Measurements from ENCODE around the gene BARX2.

BARX2 gene

GRCh38 chr11:129455756-129456655, 80.4 kb downstream of the BARX2 start:
- no peak for TF ChIP-seq GABPA (IDR thresholded peaks at IDR 0.05; ENCODE audit: low read depth)
- TF ChIP-seq POLR2AphosphoS5 (IDR thresholded peaks at IDR 0.05; ENCODE audit: low read depth), result no peak
- TF ChIP-seq, protein P1, sequence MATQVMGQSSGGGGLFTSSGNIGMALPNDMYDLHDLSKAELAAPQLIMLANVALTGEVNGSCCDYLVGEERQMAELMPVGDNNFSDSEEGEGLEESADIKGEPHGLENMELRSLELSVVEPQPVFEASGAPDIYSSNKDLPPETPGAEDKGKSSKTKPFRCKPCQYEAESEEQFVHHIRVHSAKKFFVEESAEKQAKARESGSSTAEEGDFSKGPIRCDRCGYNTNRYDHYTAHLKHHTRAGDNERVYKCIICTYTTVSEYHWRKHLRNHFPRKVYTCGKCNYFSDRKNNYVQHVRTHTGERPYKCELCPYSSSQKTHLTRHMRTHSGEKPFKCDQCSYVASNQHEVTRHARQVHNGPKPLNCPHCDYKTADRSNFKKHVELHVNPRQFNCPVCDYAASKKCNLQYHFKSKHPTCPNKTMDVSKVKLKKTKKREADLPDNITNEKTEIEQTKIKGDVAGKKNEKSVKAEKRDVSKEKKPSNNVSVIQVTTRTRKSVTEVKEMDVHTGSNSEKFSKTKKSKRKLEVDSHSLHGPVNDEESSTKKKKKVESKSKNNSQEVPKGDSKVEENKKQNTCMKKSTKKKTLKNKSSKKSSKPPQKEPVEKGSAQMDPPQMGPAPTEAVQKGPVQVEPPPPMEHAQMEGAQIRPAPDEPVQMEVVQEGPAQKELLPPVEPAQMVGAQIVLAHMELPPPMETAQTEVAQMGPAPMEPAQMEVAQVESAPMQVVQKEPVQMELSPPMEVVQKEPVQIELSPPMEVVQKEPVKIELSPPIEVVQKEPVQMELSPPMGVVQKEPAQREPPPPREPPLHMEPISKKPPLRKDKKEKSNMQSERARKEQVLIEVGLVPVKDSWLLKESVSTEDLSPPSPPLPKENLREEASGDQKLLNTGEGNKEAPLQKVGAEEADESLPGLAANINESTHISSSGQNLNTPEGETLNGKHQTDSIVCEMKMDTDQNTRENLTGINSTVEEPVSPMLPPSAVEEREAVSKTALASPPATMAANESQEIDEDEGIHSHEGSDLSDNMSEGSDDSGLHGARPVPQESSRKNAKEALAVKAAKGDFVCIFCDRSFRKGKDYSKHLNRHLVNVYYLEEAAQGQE (IDR thresholded peaks at IDR 0.05; ENCODE audit: insufficient replicate concordance, low read depth), result no peak
- TF ChIP-seq, protein P2, sequence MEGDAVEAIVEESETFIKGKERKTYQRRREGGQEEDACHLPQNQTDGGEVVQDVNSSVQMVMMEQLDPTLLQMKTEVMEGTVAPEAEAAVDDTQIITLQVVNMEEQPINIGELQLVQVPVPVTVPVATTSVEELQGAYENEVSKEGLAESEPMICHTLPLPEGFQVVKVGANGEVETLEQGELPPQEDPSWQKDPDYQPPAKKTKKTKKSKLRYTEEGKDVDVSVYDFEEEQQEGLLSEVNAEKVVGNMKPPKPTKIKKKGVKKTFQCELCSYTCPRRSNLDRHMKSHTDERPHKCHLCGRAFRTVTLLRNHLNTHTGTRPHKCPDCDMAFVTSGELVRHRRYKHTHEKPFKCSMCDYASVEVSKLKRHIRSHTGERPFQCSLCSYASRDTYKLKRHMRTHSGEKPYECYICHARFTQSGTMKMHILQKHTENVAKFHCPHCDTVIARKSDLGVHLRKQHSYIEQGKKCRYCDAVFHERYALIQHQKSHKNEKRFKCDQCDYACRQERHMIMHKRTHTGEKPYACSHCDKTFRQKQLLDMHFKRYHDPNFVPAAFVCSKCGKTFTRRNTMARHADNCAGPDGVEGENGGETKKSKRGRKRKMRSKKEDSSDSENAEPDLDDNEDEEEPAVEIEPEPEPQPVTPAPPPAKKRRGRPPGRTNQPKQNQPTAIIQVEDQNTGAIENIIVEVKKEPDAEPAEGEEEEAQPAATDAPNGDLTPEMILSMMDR (IDR thresholded peaks at IDR 0.05; ENCODE audit: insufficient read depth, low read length), result no peak
- no peak for TF ChIP-seq SPI1 (IDR thresholded peaks at IDR 0.05; ENCODE audit: borderline replicate concordance, low read depth)
- no peak for DNase-seq (ENCODE audit: low read depth in 1 of 2, low spot score in 1 of 2)
- Histone ChIP-seq H3K27me3 (ENCODE audit: insufficient read depth, poor library complexity, severe bottlenecking) (no peaks in the 10 kb centered on the region), H3K4me3 (replicated peaks; ENCODE audit: insufficient read depth, low read length) (no peak overlapping the region), H3K27ac (replicated peaks) (no peak overlapping the region)

DNA sequence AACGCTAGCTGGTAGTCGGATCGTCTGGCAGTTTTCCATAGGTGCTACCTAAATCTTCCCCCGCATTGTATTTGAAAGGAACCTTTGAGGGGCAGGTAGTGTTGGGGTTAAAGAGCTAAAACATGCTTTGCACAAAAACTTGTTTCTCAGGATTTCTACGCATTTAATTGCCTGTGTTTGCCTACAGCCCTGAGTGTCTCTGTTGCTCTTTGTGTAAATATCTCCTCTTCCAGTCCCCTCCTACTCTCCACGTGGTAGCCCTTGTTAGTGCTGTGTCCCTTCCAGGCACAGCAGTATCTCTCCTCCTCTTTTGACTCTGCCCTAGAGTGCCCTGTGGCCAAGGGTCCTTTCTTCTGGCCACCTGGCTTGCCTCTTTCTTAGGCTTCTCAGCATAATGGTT, 81.7 kb downstream of the BARX2 start:
- Histone ChIP-seq H3K27me3 (ENCODE audit: insufficient read depth, poor library complexity, severe bottlenecking) (peaks cover 5% of the 10 kb centered on the region), H3K4me3 (replicated peaks; ENCODE audit: insufficient read depth, low read length) (no peak overlapping the region), H3K27ac (replicated peaks) (no peak overlapping the region)
- TF ChIP-seq GABPA (IDR thresholded peaks at IDR 0.05; ENCODE audit: low read depth), result no peak
- TF ChIP-seq SPI1 (IDR thresholded peaks at IDR 0.05; ENCODE audit: borderline replicate concordance, low read depth), result no peak
- TF ChIP-seq, protein P1 (IDR thresholded peaks at IDR 0.05; ENCODE audit: insufficient replicate concordance, low read depth), result no peak
- TF ChIP-seq POLR2AphosphoS5 (IDR thresholded peaks at IDR 0.05; ENCODE audit: low read depth), result no peak
- TF ChIP-seq, protein P2 (IDR thresholded peaks at IDR 0.05; ENCODE audit: insufficient read depth, low read length), result no peak
- DNase-seq (ENCODE audit: low read depth in 1 of 2, low spot score in 1 of 2), result no peak

- Histone ChIP-seq H3K4me3 (replicated peaks; ENCODE audit: insufficient read depth, low read length) (no peak overlapping the region), H3K27ac (replicated peaks) (no peak overlapping the region), H3K27me3 (ENCODE audit: insufficient read depth, poor library complexity, severe bottlenecking) (peaks cover 5% of the 10 kb centered on the region)
- TF ChIP-seq, protein P2 (IDR thresholded peaks at IDR 0.05; ENCODE audit: insufficient read depth, low read length), result no peak
- TF ChIP-seq, protein P1 (IDR thresholded peaks at IDR 0.05; ENCODE audit: insufficient replicate concordance, low read depth), result no peak
- TF ChIP-seq SPI1 (IDR thresholded peaks at IDR 0.05; ENCODE audit: borderline replicate concordance, low read depth) (no peak), GABPA (IDR thresholded peaks at IDR 0.05; ENCODE audit: low read depth) (no peak), POLR2AphosphoS5 (IDR thresholded peaks at IDR 0.05; ENCODE audit: low read depth) (no peak)
- DNase-seq (ENCODE audit: low read depth in 1 of 2, low spot score in 1 of 2), result no peak
Measured at GRCh38 chr11:129458278-129458677, 82.6 kb downstream of the BARX2 start.
